ENCODE results near the gene EFHC1.
A peak's percentile ranks its signal among the peaks of the same experiment; 100 is the strongest.
"Not testable (repeated sequence)": the region's sequence is repeated elsewhere in the genome, so short reads cannot be mapped to it uniquely, and the experiment has no call there.

Gene EFHC1

GRCh38 chr6:52419809-52420667 lies at the start of gene EFHC1:
Gene EFHC1, plus strand, starts transcription at chr6:52420342. Its CDS starts 69 bp downstream, at chr6:52420411.
- DNase-seq = peak; percentile 75 to 98 (median 96)

GRCh38 chr6:52371656-52372191 lies 48.4 kb upstream of the EFHC1 start:
- peak in 1 of 14 donors; percentile 18 for DNase-seq

- DNase-seq = peak in 3 of 14 donors; percentile 14 to 28 (median 25)
Measured at GRCh38 chr6:52373151-52373690, 46.9 kb upstream of the EFHC1 start.

GRCh38 chr6:52374247-52374646 lies 45.9 kb upstream of the EFHC1 start:
- DNase-seq = no peak

- DNase-seq = peak in 3 of 14 donors; percentile 6 to 27 (median 17)
Measured at GRCh38 chr6:52375780-52376556, 44.2 kb upstream of the EFHC1 start.

- peak in 7 of 14 donors; percentile 10 to 41 (median 20) for DNase-seq
Measured at GRCh38 chr6:52376763-52377162, 43.4 kb upstream of the EFHC1 start.

- no peak for DNase-seq
Measured at GRCh38 chr6:52377538-52378221, 42.5 kb upstream of the EFHC1 start.

- DNase-seq = no peak
Measured at GRCh38 chr6:52381249-52381648, 38.9 kb upstream of the EFHC1 start.

GRCh38 chr6:52384145-52384766 lies 35.9 kb upstream of the EFHC1 start:
- no peak for DNase-seq

- no peak for DNase-seq
Measured at GRCh38 chr6:52385074-52385473, 35.1 kb upstream of the EFHC1 start.

- not testable (repeated sequence) for DNase-seq
Measured at GRCh38 chr6:52388119-52388518, 32.0 kb upstream of the EFHC1 start.

- DNase-seq = peak in 9 of 14 donors; percentile 16 to 92 (median 45)
Measured at GRCh38 chr6:52388790-52389189, 31.4 kb upstream of the EFHC1 start.

GRCh38 chr6:52389264-52389625 lies 30.9 kb upstream of the EFHC1 start:
- DNase-seq = peak in 1 of 14 donors; percentile 74

- DNase-seq = peak in 7 of 14 donors; percentile 15 to 86 (median 22)
Measured at GRCh38 chr6:52389626-52390360, 30.3 kb upstream of the EFHC1 start.

- no peak for DNase-seq
Measured at GRCh38 chr6:52390361-52390727, 29.8 kb upstream of the EFHC1 start.

GRCh38 chr6:52391599-52391998 lies 28.5 kb upstream of the EFHC1 start:
- peak in 6 of 14 donors; percentile 14 to 98 (median 36) for DNase-seq

- DNase-seq = no peak
Measured at GRCh38 chr6:52392944-52393343, 27.2 kb upstream of the EFHC1 start.

GRCh38 chr6:52393780-52394179 lies 26.4 kb upstream of the EFHC1 start:
- DNase-seq = no peak

- DNase-seq = no peak
Measured at GRCh38 chr6:52394251-52394666, 25.9 kb upstream of the EFHC1 start.

- DNase-seq = no peak
Measured at GRCh38 chr6:52395969-52396368, 24.2 kb upstream of the EFHC1 start.

Measured in C1 segment of cervical spinal cord (tissue), 14 donors.